ENCODE measurements around the gene LINGO1. TPM values are rescaled to one million over a fixed set of nuclear protein-coding genes. Genes with fewer than 3 reads are reported as not detected.

Gene LINGO1
- total RNA-seq, 4 donors from 2014 or later, result 0.83 to 2.2 (median 1.0) TPM; not detected in 1

DNA sequence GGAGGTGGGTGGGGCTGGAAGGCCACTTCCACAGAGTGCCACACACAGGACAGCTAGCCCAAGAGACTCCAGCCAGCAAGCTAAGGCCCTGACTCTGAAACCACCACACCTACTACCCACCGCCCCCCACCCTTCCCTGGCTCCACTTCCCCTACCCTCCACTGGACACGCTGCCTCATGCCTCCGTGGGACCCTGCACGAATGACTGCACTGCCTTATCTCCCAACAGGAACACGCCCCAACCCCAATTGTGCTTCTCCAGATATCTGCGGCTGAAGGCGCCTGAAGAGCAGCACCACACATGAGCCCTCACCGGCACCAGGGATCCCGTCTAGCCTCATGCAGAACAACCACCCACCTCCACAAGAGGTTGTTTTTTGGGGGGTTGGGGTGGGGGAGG, 2.7 kb downstream of the LINGO1 start:
- Histone ChIP-seq H3K27me3 (peaks cover 0 to 54% (median 34%) of the 10 kb centered on the region in 4 donors), H3K27ac (replicated peaks in 1 of 4) (no peak overlapping the region), H3K4me1 (peaks cover 13 to 41% (median 33%) of the 10 kb centered on the region in 4 donors), H3K9me3 (no peaks in the 10 kb centered on the region), H3K36me3 (no peaks in the 10 kb centered on the region), H3K4me3 (no peak overlapping the region)
- intact Hi-C loops (cut with DNase I), result loop anchor here (10.0 kb wide), 1 partner anchor 195 kb away; no protein-coding TSS in a partner anchor
- no peak for DNase-seq (ENCODE audit: extremely low spot score)
- TF ChIP-seq EP300 (IDR thresholded peaks at IDR 0.05) (no peak), POLR2AphosphoS5 (IDR thresholded peaks at IDR 0.05) (no peak), POLR2A (IDR thresholded peaks at IDR 0.05; ENCODE audit: low read depth) (no peak)
- TF ChIP-seq, protein P1, sequence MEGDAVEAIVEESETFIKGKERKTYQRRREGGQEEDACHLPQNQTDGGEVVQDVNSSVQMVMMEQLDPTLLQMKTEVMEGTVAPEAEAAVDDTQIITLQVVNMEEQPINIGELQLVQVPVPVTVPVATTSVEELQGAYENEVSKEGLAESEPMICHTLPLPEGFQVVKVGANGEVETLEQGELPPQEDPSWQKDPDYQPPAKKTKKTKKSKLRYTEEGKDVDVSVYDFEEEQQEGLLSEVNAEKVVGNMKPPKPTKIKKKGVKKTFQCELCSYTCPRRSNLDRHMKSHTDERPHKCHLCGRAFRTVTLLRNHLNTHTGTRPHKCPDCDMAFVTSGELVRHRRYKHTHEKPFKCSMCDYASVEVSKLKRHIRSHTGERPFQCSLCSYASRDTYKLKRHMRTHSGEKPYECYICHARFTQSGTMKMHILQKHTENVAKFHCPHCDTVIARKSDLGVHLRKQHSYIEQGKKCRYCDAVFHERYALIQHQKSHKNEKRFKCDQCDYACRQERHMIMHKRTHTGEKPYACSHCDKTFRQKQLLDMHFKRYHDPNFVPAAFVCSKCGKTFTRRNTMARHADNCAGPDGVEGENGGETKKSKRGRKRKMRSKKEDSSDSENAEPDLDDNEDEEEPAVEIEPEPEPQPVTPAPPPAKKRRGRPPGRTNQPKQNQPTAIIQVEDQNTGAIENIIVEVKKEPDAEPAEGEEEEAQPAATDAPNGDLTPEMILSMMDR (IDR thresholded peaks at IDR 0.05), result no peak
- WGBS, result 74% methylated on average over 9 of the region's 9 CpGs

- Histone ChIP-seq H3K36me3 (no peaks in the 10 kb centered on the region), H3K4me1 (peaks cover 13 to 34% (median 27%) of the 10 kb centered on the region in 4 donors), H3K9me3 (no peaks in the 10 kb centered on the region), H3K4me3 (no peak overlapping the region), H3K27me3 (peaks cover 0 to 47% (median 27%) of the 10 kb centered on the region in 4 donors), H3K27ac (replicated peaks in 1 of 4) (no peak overlapping the region)
- intact Hi-C loops (cut with DNase I), result loop anchor here (10.0 kb wide), 1 partner anchor 195 kb away; no protein-coding TSS in a partner anchor
- TF ChIP-seq, protein P1 (IDR thresholded peaks at IDR 0.05), result no peak
- TF ChIP-seq POLR2AphosphoS5 (IDR thresholded peaks at IDR 0.05) (no peak), EP300 (IDR thresholded peaks at IDR 0.05) (no peak), POLR2A (IDR thresholded peaks at IDR 0.05; ENCODE audit: low read depth) (no peak)
- 89% methylated on average over 8 of the region's 8 CpGs for WGBS
- DNase-seq (ENCODE audit: extremely low spot score), result no peak
These were observed 3.4 kb downstream of the LINGO1 start for GRCh38 chr15:77629070-77630030.

DNA sequence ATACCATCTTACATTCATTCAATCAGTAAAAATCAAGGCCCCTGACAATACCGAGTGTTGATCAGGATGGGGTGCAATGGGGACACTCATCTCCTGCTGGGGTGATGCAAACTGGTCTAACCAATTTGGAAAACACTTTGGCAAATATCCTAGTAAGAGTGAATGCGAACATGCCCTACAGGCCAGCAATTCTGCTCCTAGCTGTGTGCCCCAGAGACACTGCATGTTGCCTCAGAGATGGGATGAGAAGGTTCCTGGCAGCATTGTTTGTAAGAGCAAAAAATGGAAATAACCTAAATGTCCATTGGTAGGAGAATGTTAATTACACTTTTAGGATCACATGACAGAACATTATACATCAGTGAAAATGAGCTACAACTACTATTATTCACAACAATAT, 4.7 kb downstream of the LINGO1 start:
- TF ChIP-seq, protein P1 (IDR thresholded peaks at IDR 0.05), result no peak
- TF ChIP-seq EP300 (IDR thresholded peaks at IDR 0.05) (no peak), POLR2AphosphoS5 (IDR thresholded peaks at IDR 0.05) (no peak), POLR2A (IDR thresholded peaks at IDR 0.05; ENCODE audit: low read depth) (no peak)
- intact Hi-C loops (cut with DNase I), result no loop called here
- H3K4me1 ChIP-seq, result peaks cover 7 to 20% (median 15%) of the 10 kb centered on the region in 4 donors
- no peaks in the 10 kb centered on the region for H3K36me3 ChIP-seq
- no peak for DNase-seq (ENCODE audit: extremely low spot score)
- no peak overlapping the region for H3K4me3 ChIP-seq
- H3K9me3 ChIP-seq, result no peaks in the 10 kb centered on the region
- H3K27ac ChIP-seq (replicated peaks in 1 of 4), result no peak overlapping the region
- H3K27me3 ChIP-seq, result peaks cover 0 to 33% (median 18%) of the 10 kb centered on the region in 4 donors
- 100% methylated on average over 2 of the region's 2 CpGs for WGBS

DNA sequence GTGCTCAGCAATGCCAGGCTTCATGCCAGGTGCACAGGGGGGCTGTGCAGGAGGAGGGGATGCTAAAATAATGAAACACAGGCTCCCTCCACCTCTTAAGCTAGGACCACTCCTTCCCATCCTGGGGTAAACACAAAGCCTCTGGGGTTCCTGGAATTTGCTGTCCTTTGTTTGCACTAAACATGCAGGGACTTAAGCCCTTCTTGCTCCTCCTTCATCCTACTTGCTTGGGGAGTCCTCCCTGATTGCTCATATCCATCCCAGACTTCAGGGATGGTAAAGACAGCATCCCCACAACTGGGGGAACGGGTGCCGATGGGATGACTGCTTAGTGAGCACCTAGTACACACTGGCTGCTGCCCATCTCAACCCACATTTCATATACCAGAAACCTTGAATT, 5.1 kb downstream of the LINGO1 start:
- peaks cover 7 to 16% (median 12%) of the 10 kb centered on the region in 4 donors for H3K4me1 ChIP-seq
- H3K9me3 ChIP-seq, result no peaks in the 10 kb centered on the region
- peaks cover 0 to 30% (median 17%) of the 10 kb centered on the region in 4 donors for H3K27me3 ChIP-seq
- 100% methylated on average over 2 of the region's 2 CpGs for WGBS
- no peaks in the 10 kb centered on the region for H3K36me3 ChIP-seq
- DNase-seq (ENCODE audit: extremely low spot score), result no peak
- TF ChIP-seq, protein P1 (IDR thresholded peaks at IDR 0.05), result no peak
- TF ChIP-seq EP300 (IDR thresholded peaks at IDR 0.05) (no peak), POLR2A (IDR thresholded peaks at IDR 0.05; ENCODE audit: low read depth) (no peak), POLR2AphosphoS5 (IDR thresholded peaks at IDR 0.05) (no peak)
- no peak overlapping the region for H3K27ac ChIP-seq (replicated peaks in 1 of 4)
- H3K4me3 ChIP-seq, result no peak overlapping the region
- intact Hi-C loops (cut with DNase I), result no loop called here

Data from esophagus muscularis mucosa (tissue), 4 donors.